HL-60 (cell line): ENCODE data around the gene EPHA1.
A peak's percentile ranks its signal among the peaks of the same experiment; 100 is the strongest.

ENCODE experiments used
- DNase-seq, 2 experiments: peaks; one replicate each; pipeline ENCODE4 v3.0.0-alpha.2; 2010 to 2020; ENCODE audit warnings: low read depth in 1 of 2, low spot score in 1 of 2
- H3K27ac ChIP-seq: fragments of 250-450 bp; sonication (Bioruptor Pico); replicated peaks from 2 replicates; pipeline ENCODE4 v1.5.1; 2020; ENCODE audit warnings: mild to moderate bottlenecking, moderate library complexity
- H3K27me3 ChIP-seq: fragments of 250-450 bp; sonication (Bioruptor Pico); 2 replicates; pipeline ENCODE4 v1.5.1; 2021; ENCODE audit warnings: mild to moderate bottlenecking, moderate library complexity; ENCODE audit not compliant: insufficient read depth, poor library complexity, severe bottlenecking
- H3K4me3 ChIP-seq: replicated peaks from 2 replicates; pipeline ENCODE4 v1.5.1; 2011; ENCODE audit warnings: mild to moderate bottlenecking, control low read depth, low read length; ENCODE audit not compliant: insufficient read depth
- GABPA ChIP-seq: IDR thresholded peaks from 2 replicates; pipeline ENCODE4 v1.6.1; 2012; ENCODE audit warnings: low read depth
- POLR2AphosphoS5 ChIP-seq: IDR thresholded peaks from 2 replicates; pipeline ENCODE4 v1.6.1; 2012; ENCODE audit warnings: low read depth
- SPI1 ChIP-seq: IDR thresholded peaks from 2 replicates; pipeline ENCODE4 v1.6.1; 2012; ENCODE audit warnings: low read depth, mild to moderate bottlenecking, borderline replicate concordance
- TF ChIP-seq, protein P1 (sequence below): IDR thresholded peaks from one replicate; pipeline ENCODE4 v1.5.1; 2011; ENCODE audit warnings: low read length, control low read depth, inconsistent platforms; ENCODE audit not compliant: insufficient read depth
- TF ChIP-seq, protein P2 (sequence below): IDR thresholded peaks from 2 replicates; pipeline ENCODE4 v1.6.1; 2012; ENCODE audit warnings: low read depth; ENCODE audit not compliant: insufficient replicate concordance

The EPHA1 gene

GRCh38 chr7:143410521-143411004, 1.9 kb upstream of the EPHA1 start:
- peak overlapping the region; percentile 11; the same call in 1 of the 2 replicates for H3K4me3 ChIP-seq
- TF ChIP-seq GABPA = no peak
- TF ChIP-seq SPI1 = peak; percentile 48; the same call in 1 of the 2 replicates
- TF ChIP-seq POLR2AphosphoS5 = peak; percentile 56; the same call in 1 of the 2 replicates
- TF ChIP-seq, protein P1, sequence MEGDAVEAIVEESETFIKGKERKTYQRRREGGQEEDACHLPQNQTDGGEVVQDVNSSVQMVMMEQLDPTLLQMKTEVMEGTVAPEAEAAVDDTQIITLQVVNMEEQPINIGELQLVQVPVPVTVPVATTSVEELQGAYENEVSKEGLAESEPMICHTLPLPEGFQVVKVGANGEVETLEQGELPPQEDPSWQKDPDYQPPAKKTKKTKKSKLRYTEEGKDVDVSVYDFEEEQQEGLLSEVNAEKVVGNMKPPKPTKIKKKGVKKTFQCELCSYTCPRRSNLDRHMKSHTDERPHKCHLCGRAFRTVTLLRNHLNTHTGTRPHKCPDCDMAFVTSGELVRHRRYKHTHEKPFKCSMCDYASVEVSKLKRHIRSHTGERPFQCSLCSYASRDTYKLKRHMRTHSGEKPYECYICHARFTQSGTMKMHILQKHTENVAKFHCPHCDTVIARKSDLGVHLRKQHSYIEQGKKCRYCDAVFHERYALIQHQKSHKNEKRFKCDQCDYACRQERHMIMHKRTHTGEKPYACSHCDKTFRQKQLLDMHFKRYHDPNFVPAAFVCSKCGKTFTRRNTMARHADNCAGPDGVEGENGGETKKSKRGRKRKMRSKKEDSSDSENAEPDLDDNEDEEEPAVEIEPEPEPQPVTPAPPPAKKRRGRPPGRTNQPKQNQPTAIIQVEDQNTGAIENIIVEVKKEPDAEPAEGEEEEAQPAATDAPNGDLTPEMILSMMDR = no peak
- TF ChIP-seq, protein P2, sequence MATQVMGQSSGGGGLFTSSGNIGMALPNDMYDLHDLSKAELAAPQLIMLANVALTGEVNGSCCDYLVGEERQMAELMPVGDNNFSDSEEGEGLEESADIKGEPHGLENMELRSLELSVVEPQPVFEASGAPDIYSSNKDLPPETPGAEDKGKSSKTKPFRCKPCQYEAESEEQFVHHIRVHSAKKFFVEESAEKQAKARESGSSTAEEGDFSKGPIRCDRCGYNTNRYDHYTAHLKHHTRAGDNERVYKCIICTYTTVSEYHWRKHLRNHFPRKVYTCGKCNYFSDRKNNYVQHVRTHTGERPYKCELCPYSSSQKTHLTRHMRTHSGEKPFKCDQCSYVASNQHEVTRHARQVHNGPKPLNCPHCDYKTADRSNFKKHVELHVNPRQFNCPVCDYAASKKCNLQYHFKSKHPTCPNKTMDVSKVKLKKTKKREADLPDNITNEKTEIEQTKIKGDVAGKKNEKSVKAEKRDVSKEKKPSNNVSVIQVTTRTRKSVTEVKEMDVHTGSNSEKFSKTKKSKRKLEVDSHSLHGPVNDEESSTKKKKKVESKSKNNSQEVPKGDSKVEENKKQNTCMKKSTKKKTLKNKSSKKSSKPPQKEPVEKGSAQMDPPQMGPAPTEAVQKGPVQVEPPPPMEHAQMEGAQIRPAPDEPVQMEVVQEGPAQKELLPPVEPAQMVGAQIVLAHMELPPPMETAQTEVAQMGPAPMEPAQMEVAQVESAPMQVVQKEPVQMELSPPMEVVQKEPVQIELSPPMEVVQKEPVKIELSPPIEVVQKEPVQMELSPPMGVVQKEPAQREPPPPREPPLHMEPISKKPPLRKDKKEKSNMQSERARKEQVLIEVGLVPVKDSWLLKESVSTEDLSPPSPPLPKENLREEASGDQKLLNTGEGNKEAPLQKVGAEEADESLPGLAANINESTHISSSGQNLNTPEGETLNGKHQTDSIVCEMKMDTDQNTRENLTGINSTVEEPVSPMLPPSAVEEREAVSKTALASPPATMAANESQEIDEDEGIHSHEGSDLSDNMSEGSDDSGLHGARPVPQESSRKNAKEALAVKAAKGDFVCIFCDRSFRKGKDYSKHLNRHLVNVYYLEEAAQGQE = no peak
- peak; percentile 73 to 75 for DNase-seq
- H3K27me3 ChIP-seq = no peaks in the 10 kb centered on the region
- peak overlapping the region; percentile 69 for H3K27ac ChIP-seq

DNA sequence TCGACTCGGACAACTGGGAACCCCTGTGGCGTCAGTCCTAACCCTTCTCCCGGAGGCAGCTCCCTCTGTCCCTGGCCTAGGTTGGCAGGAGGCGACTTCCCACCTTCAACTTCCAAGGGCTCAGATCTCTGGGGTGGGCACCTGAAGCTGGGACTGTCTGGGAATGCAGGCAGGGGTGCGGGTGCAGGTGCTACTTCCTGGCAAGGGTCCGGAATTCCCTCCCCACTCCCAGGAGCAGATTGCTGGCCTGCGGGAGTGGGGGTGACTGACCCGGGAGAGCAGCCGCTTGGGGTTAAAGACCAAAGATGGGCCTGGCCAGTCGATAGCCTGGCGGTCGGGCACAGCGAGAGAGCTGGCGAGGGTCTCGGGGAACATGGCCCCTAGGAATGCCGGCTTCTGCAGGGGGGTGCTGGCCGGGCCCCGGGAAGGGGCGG, 387 bp downstream of the EPHA1 start:
- DNase-seq = no peak
- peak overlapping the region; percentile 36 for H3K4me3 ChIP-seq
- TF ChIP-seq, protein P1 = no peak
- TF ChIP-seq GABPA (no peak), POLR2AphosphoS5 (no peak), SPI1 (no peak)
- H3K27ac ChIP-seq = peak overlapping the region; percentile 39
- H3K27me3 ChIP-seq = no peaks in the 10 kb centered on the region

GRCh38 chr7:143407287-143408251, 1.1 kb downstream of the EPHA1 start:
- H3K4me3 ChIP-seq = peak overlapping the region; percentile 36
- no peaks in the 10 kb centered on the region for H3K27me3 ChIP-seq
- TF ChIP-seq GABPA (peak; percentile 20; the same call in 1 of the 2 replicates), POLR2AphosphoS5 (peak; percentile 55; the same call in 1 of the 2 replicates)
- TF ChIP-seq, protein P2 = no peak
- DNase-seq = peak in 1 of 2 experiments; percentile 55
- peak overlapping the region; percentile 39 for H3K27ac ChIP-seq

GRCh38 chr7:143406002-143406357, 2.7 kb downstream of the EPHA1 start:
- no peak overlapping the region for H3K27ac ChIP-seq
- TF ChIP-seq, protein P2 = no peak
- TF ChIP-seq GABPA (no peak), POLR2AphosphoS5 (no peak), SPI1 (no peak)
- TF ChIP-seq, protein P1 = no peak
- H3K4me3 ChIP-seq = no peak overlapping the region
- no peak for DNase-seq
- no peaks in the 10 kb centered on the region for H3K27me3 ChIP-seq
